Loucy (cell line): Measurements from ENCODE around the gene IFNK.

Source experiments
- H2AFZ ChIP-seq: fragments of 200-600 bp; sonication (generic); 2 replicates; pipeline ENCODE4 v1.6.0; 2016; ENCODE audit warnings: antibody characterized with exemption, mild to moderate bottlenecking, low read length, moderate library complexity
- H3F3A ChIP-seq: fragments of 200-600 bp; 2 replicates; pipeline ENCODE4 v1.6.0; 2016; ENCODE audit warnings: antibody characterized with exemption, low read depth, mild to moderate bottlenecking
- H3K27me3 ChIP-seq: fragments of 200-600 bp; sonication (generic); 2 replicates; pipeline ENCODE4 v1.6.1; 2014; ENCODE audit warnings: low read length, mild to moderate bottlenecking; ENCODE audit not compliant: insufficient read depth, poor library complexity, severe bottlenecking
- H3K36me3 ChIP-seq: fragments of 200-600 bp; sonication (generic); 2 replicates; pipeline ENCODE4 v1.6.1; 2016; ENCODE audit warnings: low read length; ENCODE audit not compliant: insufficient read depth
- H3K4me1 ChIP-seq: fragments of 200-600 bp; sonication (generic); 2 replicates; pipeline ENCODE4 v1.5.1; 2014; ENCODE audit warnings: low read length, mild to moderate bottlenecking; ENCODE audit not compliant: insufficient read depth, poor library complexity, severe bottlenecking
- H3K4me2 ChIP-seq: fragments of 200-600 bp; sonication (generic); 2 replicates; pipeline ENCODE4 v1.6.0; 2014; ENCODE audit warnings: antibody characterized with exemption, low read length, low read depth, mild to moderate bottlenecking; ENCODE audit not compliant: poor library complexity, severe bottlenecking
- H3K4me3 ChIP-seq: fragments of 200-600 bp; sonication (generic); 2 replicates; pipeline ENCODE4 v1.5.1; 2014; ENCODE audit warnings: low read length, mild to moderate bottlenecking, mixed read lengths; ENCODE audit not compliant: poor library complexity, severe bottlenecking
- H3K79me2 ChIP-seq: fragments of 200-600 bp; sonication (generic); 2 replicates; pipeline ENCODE4 v1.6.1; 2014; ENCODE audit warnings: low read length; ENCODE audit not compliant: insufficient read depth
- H3K9ac ChIP-seq: fragments of 200-600 bp; sonication (generic); 2 replicates; pipeline ENCODE4 v1.6.0; 2014; ENCODE audit warnings: mild to moderate bottlenecking, low read depth, low read length, moderate library complexity; ENCODE audit not compliant: poor library complexity, severe bottlenecking
- H3K9me2 ChIP-seq: fragments of 200-600 bp; sonication (generic); replicated peaks from 2 replicates; pipeline ENCODE4 v1.6.1; 2016; ENCODE audit warnings: low read depth, low read length, mixed read lengths
- H3K9me3 ChIP-seq: fragments of 200-600 bp; sonication (generic); 2 replicates; pipeline ENCODE4 v1.6.1; 2014; ENCODE audit warnings: mild to moderate bottlenecking, antibody characterized with exemption, low read length, low read depth; ENCODE audit not compliant: insufficient read depth
- H4K20me1 ChIP-seq: fragments of 200-600 bp; sonication (generic); 2 replicates; pipeline ENCODE4 v1.6.0; 2014; ENCODE audit warnings: antibody characterized with exemption, low read length, mild to moderate bottlenecking; ENCODE audit not compliant: insufficient read depth, poor library complexity, severe bottlenecking
- CTCF ChIP-seq: fragments of 200-600 bp; sonication (generic); conservative IDR thresholded peaks from 2 replicates; pipeline ENCODE4 v1.5.1; 2014; ENCODE audit warnings: mild to moderate bottlenecking, antibody characterized with exemption, low read length
- EZH2phosphoT487 ChIP-seq: fragments of 200-600 bp; IDR thresholded peaks from 2 replicates; pipeline ENCODE4 v1.6.1; 2018; ENCODE audit warnings: antibody characterized with exemption, mild to moderate bottlenecking, moderate library complexity, borderline replicate concordance

The IFNK gene

GRCh38 chr9:27476870-27477515 lies 47.1 kb upstream of the IFNK start:
- Histone ChIP-seq H3K79me2 (no peaks in the 10 kb centered on the region), H3K9me3 (0 out of 2 replicates have a peak, but pooled peaks cover 6% of the 10 kb centered on the region), H3K36me3 (no peaks in the 10 kb centered on the region), H3K4me1 (no peaks in the 10 kb centered on the region), H3K4me2 (no peak overlapping the region), H3K9me2 (no peaks in the 10 kb centered on the region), H3F3A (no peaks in the 10 kb centered on the region), H3K27me3 (no peaks in the 10 kb centered on the region), H4K20me1 (no peaks in the 10 kb centered on the region), H3K4me3 (no peak overlapping the region), H3K9ac (no peak overlapping the region), H2AFZ (no peak overlapping the region)
- TF ChIP-seq CTCF (no peak), EZH2phosphoT487 (no peak)

GRCh38 chr9:27478322-27478721 lies 45.8 kb upstream of the IFNK start:
- no peak overlapping the region for H3K4me3 ChIP-seq
- no peak overlapping the region for H3K9ac ChIP-seq
- no peaks in the 10 kb centered on the region for H3K79me2 ChIP-seq
- H3F3A ChIP-seq: no peaks in the 10 kb centered on the region
- H3K9me2 ChIP-seq: no peaks in the 10 kb centered on the region
- no peak overlapping the region for H3K4me2 ChIP-seq
- H3K4me1 ChIP-seq: no peaks in the 10 kb centered on the region
- H4K20me1 ChIP-seq: no peaks in the 10 kb centered on the region
- no peaks in the 10 kb centered on the region for H3K27me3 ChIP-seq
- TF ChIP-seq EZH2phosphoT487 (no peak), CTCF (no peak)
- H3K9me3 ChIP-seq: 0 out of 2 replicates have a peak, but pooled peaks cover 6% of the 10 kb centered on the region
- no peak overlapping the region for H2AFZ ChIP-seq
- H3K36me3 ChIP-seq: no peaks in the 10 kb centered on the region

- Histone ChIP-seq H3K9me2 (no peaks in the 10 kb centered on the region), H3K9me3 (0 out of 2 replicates have a peak, but pooled peaks cover 6% of the 10 kb centered on the region), H4K20me1 (no peaks in the 10 kb centered on the region), H3F3A (no peaks in the 10 kb centered on the region), H3K9ac (no peak overlapping the region), H3K27me3 (no peaks in the 10 kb centered on the region), H3K79me2 (no peaks in the 10 kb centered on the region), H2AFZ (no peak overlapping the region), H3K4me2 (no peak overlapping the region), H3K4me3 (no peak overlapping the region), H3K4me1 (peaks cover 11% of the 10 kb centered on the region), H3K36me3 (no peaks in the 10 kb centered on the region)
- TF ChIP-seq EZH2phosphoT487: no peak
- TF ChIP-seq CTCF: no peak
These were observed 41.4 kb upstream of the IFNK start for GRCh38 chr9:27482709-27483108.
